ENCODE data around the gene ABCA13.

Gene ABCA13

GRCh38 chr7:48250441-48250951 lies 79.2 kb downstream of the ABCA13 start:
- Histone ChIP-seq H3K36me3 (replicated peaks) (no peaks in the 10 kb centered on the region), H3K4me3 (ENCODE audit: low read depth, low read length) (no peak overlapping the region), H3K27me3 (replicated peaks) (no peaks in the 10 kb centered on the region), H3K27ac (peak overlapping the region; percentile 91)
- DNase-seq, result peak; percentile 92
- no peak for TF ChIP-seq CTCF (IDR thresholded peaks at IDR 0.05; ENCODE audit: low read depth, low read length, missing control alignments)
- in situ Hi-C loops (cut with HindIII; ENCODE audit: low pct_ligation_motif_present, low sequenced_read_pairs), result no loop called here

- H3K36me3 ChIP-seq (replicated peaks), result no peaks in the 10 kb centered on the region
- TF ChIP-seq CTCF (IDR thresholded peaks at IDR 0.05; ENCODE audit: low read depth, low read length, missing control alignments), result no peak
- in situ Hi-C loops (cut with HindIII; ENCODE audit: low pct_ligation_motif_present, low sequenced_read_pairs), result no loop called here
- H3K27ac ChIP-seq, result peak overlapping the region; percentile 91
- no peak overlapping the region for H3K4me3 ChIP-seq (ENCODE audit: low read depth, low read length)
- H3K27me3 ChIP-seq (replicated peaks), result no peaks in the 10 kb centered on the region
- DNase-seq, result no peak
Measured at GRCh38 chr7:48251766-48252165, 80.5 kb downstream of the ABCA13 start.

- Histone ChIP-seq H3K4me3 (ENCODE audit: low read depth, low read length) (no peak overlapping the region), H3K27ac (no peak overlapping the region), H3K36me3 (replicated peaks) (no peaks in the 10 kb centered on the region), H3K27me3 (replicated peaks) (no peaks in the 10 kb centered on the region)
- TF ChIP-seq CTCF (IDR thresholded peaks at IDR 0.05; ENCODE audit: low read depth, low read length, missing control alignments), result peak; percentile 31
- no peak for DNase-seq
- in situ Hi-C loops (cut with HindIII; ENCODE audit: low pct_ligation_motif_present, low sequenced_read_pairs), result no loop called here
Measured at GRCh38 chr7:48252995-48253394, 81.7 kb downstream of the ABCA13 start.

GRCh38 chr7:48255046-48255445 lies 83.8 kb downstream of the ABCA13 start:
- no peak for TF ChIP-seq CTCF (IDR thresholded peaks at IDR 0.05; ENCODE audit: low read depth, low read length, missing control alignments)
- no peaks in the 10 kb centered on the region for H3K36me3 ChIP-seq (replicated peaks)
- H3K4me3 ChIP-seq (ENCODE audit: low read depth, low read length), result no peak overlapping the region
- in situ Hi-C loops (cut with HindIII; ENCODE audit: low pct_ligation_motif_present, low sequenced_read_pairs), result no loop called here
- H3K27ac ChIP-seq, result peak overlapping the region; percentile 53
- no peaks in the 10 kb centered on the region for H3K27me3 ChIP-seq (replicated peaks)
- DNase-seq, result peak; percentile 76

GRCh38 chr7:48259463-48260280 lies 88.4 kb downstream of the ABCA13 start:
- no peak for TF ChIP-seq CTCF (IDR thresholded peaks at IDR 0.05; ENCODE audit: low read depth, low read length, missing control alignments)
- DNase-seq, result no peak
- H3K27me3 ChIP-seq (replicated peaks), result no peaks in the 10 kb centered on the region
- no peak overlapping the region for H3K4me3 ChIP-seq (ENCODE audit: low read depth, low read length)
- H3K27ac ChIP-seq, result no peak overlapping the region
- H3K36me3 ChIP-seq (replicated peaks), result no peaks in the 10 kb centered on the region
- in situ Hi-C loops (cut with HindIII; ENCODE audit: low pct_ligation_motif_present, low sequenced_read_pairs), result no loop called here
